ENCODE results near the gene DLG1.
"Not testable (repeated sequence)": the region's sequence is repeated elsewhere in the genome, so short reads cannot be mapped to it uniquely, and the experiment has no call there.

DLG1 gene

GRCh38 chr3:197289726-197290125 lies 8.7 kb downstream of the DLG1 start:
- no peak for DNase-seq (ENCODE audit: low read depth in 3 of 3)

- no peak for DNase-seq (ENCODE audit: low read depth in 3 of 3)
Observed at GRCh38 chr3:197286678-197287077, 11.7 kb downstream of the DLG1 start.

DNA sequence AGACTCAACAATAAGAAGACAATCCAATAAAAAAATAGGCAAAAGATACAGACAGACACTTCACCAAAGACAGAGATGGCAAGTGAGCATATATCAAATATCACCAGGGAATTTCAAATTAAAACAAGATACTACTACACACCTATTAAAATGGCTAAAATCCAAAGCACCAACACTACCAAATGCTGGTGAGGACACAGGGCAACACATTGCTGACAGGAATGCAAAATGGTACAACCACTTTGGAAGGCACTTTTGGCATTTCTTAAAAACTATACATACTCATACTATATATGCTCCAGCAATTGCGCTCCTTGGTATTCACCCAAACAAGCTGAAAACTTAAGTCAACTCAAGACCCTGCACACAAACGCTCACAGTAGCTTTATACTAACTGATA lies 12.9 kb downstream of the DLG1 start:
- no peak for DNase-seq (ENCODE audit: low read depth in 3 of 3)

GRCh38 chr3:197283045-197283444 lies 15.4 kb downstream of the DLG1 start:
- DNase-seq (ENCODE audit: low read depth in 3 of 3) = no peak

GRCh38 chr3:197281849-197282248 lies 16.6 kb downstream of the DLG1 start:
- no peak for DNase-seq (ENCODE audit: low read depth in 3 of 3)

- no peak for DNase-seq (ENCODE audit: low read depth in 3 of 3)
Observed at GRCh38 chr3:197280156-197280555, 18.3 kb downstream of the DLG1 start.

GRCh38 chr3:197278933-197279332 lies 19.5 kb downstream of the DLG1 start:
- no peak for DNase-seq (ENCODE audit: low read depth in 3 of 3)

- not testable (repeated sequence) for DNase-seq (ENCODE audit: low read depth in 3 of 3)
Observed at GRCh38 chr3:197276808-197277207, 21.6 kb downstream of the DLG1 start.

- DNase-seq (ENCODE audit: low read depth in 3 of 3) = no peak
Observed at GRCh38 chr3:197270558-197271317, 27.7 kb downstream of the DLG1 start.

DNA sequence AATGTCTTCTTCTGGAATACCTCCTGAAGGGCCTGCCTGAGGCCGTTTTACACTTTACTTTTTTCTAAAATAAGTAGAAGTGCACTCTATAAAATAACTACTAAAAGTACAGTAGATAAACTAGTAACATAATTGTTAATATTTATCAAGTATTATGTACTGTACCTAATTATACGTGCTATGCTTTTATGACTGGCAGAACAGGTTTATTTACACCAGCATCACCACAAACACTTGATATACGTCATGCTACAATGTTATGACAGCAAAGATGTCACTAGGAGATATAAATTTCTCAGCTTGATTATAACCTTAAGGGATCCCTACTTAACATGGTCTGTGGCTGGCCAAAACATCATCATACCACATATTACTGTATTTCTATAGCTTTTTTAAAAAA lies 29.4 kb downstream of the DLG1 start:
- DNase-seq (ENCODE audit: low read depth in 3 of 3) = no peak

DNA sequence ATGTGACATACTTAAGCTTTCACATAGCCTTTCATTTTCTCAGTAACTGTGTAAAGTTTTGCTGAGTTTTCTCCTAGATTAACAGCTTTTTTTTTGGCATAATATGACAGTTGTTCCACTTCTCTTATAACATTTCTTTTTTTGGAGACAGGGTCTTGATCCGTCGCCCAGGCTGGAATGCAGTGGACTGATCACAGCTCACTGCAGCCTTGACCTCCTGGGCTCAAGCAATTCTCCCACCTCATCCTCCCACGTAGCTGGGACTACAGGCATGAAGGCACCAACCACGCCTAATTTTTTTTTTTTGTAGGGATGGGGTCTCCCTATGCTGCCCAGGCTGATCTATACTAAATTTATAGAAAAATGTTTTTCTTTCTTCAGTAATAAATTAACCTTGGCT lies 30.1 kb downstream of the DLG1 start:
- no peak for DNase-seq (ENCODE audit: low read depth in 3 of 3)

GRCh38 chr3:197266331-197266730 lies 32.1 kb downstream of the DLG1 start:
- DNase-seq (ENCODE audit: low read depth in 3 of 3) = no peak

GRCh38 chr3:197262709-197263108 lies 35.7 kb downstream of the DLG1 start:
- no peak for DNase-seq (ENCODE audit: low read depth in 3 of 3)

DNA sequence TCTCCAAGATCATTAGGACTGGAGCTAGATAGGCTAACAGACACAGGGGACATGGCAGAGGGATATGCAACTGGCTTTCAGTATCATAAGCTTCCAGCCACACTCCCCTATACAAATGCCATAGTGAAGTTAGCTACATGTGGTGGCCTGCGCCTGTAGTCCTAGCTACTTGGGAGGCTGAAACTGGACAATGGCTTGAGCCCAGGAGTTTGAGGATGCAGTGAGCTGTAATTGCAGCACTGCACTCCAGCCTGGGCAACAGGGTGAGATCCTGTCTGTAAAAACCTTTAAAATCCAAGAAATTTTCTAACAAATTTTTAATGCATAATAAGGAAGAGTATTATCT lies 37.3 kb downstream of the DLG1 start:
- DNase-seq (ENCODE audit: low read depth in 3 of 3) = no peak

DNA sequence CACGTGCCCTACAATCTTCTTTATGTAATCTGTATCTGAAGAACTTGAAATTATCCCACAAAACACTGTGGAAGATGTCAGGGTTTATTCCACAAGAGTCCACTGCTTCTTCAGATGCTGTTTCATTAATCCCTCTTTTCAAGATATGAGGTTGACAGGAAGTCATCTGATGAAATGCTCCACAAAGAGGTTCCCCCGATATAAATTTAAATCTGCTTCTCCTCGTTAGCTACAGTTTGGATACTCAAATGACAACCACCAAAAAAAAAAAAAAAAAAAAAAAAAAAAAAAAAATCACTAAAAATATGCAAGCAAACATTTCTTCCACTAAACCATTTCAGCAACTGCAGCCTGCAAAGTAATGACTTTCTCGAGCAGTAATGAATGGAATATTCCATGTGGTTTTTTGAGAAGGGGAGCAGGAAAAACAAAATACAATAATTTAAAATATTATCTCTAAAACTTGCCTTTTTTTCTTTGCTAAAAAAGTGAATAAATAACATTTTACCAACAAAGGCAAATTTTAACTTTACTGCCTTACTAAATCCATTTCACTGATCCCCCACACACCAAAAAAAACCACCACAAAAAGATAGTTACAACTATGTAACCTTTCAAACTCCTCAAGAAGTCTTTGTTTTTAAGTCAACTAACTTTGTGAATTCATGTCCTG lies 37.8 kb downstream of the DLG1 start:
- DNase-seq (ENCODE audit: low read depth in 3 of 3) = no peak

DNA sequence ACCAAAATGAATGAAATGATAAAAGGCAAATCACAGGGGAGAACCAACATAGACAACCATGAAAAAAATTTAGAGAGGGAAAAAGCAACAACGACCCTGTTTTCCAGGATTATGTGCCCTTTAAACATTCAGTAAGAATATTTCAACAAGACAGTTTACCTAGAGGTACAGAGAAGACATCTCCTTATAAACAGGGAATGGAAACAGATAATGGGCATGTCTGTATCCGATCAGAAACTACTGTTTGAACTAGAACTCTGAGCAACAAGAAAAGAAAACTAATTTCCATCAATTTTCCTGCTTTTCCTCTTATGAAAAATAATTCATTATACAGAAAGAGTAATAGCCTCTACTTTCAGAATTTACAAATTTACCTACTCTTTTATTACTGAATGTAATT lies 39.3 kb downstream of the DLG1 start:
- DNase-seq (ENCODE audit: low read depth in 3 of 3) = no peak

GRCh38 chr3:197258168-197258755 lies 40.1 kb downstream of the DLG1 start:
- DNase-seq (ENCODE audit: low read depth in 3 of 3) = no peak

DNA sequence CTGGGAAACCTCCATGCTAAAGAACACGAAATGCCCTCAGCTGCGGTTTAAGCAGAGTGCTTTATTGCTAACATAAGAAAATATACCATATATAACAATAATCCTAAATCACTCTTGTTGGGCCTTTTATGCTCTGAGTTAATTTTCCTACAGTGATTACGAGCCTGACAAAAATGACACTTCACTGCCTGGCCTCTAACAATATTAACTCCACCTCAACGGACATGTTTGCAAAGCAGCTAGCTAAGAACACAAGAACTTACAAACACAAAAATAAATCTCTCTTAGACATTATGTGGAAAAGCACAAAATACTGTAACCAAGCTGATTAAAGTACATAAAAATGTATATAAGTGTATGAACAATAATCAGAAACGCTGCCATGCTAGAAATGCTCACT lies 40.7 kb downstream of the DLG1 start:
- no peak for DNase-seq (ENCODE audit: low read depth in 3 of 3)

DNA sequence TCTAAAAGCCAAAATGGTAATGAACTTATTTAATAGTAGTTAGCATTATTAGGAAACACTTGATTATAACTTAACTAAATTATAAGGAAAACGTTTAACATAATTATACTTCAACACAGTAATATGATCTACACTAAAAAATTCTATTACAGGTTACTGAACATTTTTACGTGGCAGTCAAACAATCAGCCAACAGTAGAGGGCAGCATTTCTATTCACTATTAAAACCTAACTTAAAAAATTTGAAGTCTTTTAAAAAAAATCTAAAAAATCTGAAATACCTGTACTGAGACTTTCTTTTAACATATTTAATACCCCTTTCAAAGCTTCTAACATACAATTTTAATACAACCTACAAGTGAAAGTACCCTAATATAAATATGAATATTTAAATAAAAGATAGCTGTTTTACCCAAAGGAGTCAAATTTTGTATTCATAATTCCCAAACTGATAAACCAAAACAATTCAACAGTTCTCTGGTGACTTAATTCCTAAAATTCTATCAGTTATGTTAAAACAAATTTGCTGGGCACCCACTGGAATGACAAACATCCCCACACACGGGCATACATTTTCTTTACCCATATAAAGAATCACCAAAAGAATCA lies 41.5 kb downstream of the DLG1 start:
- DNase-seq (ENCODE audit: low read depth in 3 of 3) = peak in 1 of 3 experiments; percentile 11

DNA sequence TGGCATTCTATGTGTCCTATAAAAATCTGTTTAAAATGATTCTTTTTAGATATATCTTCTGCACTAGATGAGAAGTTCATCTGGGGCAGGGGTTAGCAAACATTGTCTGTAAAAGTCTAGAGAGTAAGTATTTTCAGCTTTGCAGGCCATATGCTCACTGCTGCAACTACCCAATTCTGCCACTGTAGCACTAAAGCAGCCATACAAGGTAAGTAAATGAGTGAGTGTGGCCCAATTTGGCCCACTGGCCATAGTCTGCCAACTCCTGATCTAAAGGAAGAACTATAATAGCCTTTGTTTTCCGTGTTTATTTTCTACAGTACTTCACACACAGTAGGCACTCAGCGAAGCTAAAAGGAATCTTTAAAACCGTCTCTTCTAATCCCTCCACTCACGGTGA lies 42.3 kb downstream of the DLG1 start:
- no peak for DNase-seq (ENCODE audit: low read depth in 3 of 3)

GRCh38 chr3:197253238-197253947 lies 45.0 kb downstream of the DLG1 start:
- DNase-seq (ENCODE audit: low read depth in 3 of 3) = no peak

DNA sequence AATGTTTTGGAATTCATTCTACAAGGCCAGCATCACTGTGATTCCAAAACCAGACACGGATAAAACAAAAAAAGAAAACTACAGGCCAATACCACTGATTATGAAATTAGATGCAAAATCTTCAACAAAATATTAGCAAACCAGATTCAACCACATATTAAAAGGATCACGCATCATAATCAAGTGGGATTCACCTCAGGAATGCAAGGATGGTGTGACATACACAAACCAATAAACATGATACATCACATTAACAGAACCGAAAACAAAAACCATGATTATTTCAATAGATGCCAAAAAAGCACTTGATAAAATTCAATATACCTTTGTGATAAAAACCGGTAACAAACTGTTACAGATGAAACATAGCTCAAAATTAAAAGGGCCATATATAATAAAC lies 48.9 kb downstream of the DLG1 start:
- no peak for DNase-seq (ENCODE audit: low read depth in 3 of 3)
